GM12878 (cell line): ENCODE measurements around the gene INO80B. TPM values are rescaled to one million over a fixed set of nuclear protein-coding genes. Genes with fewer than 3 reads are reported as not detected.

Experiments used
- ATAC-seq: fragments of 200-7000 bp; cut with Tn5 transposase; 3 replicates; pipeline ENCODE4 v1.9.1; 2020; ENCODE audit warnings: mild to moderate bottlenecking, moderate library complexity
- BruUV-seq: library from RNA; stranded (reverse); fragments of 400-500 nt; replicated peaks from 2 replicates; lab custom pipeline; 2021; lab: Mats Ljungman, UMichigan
- CTCF ChIA-PET: fragments of 300-600 bp; sonication (Branson Sonifier 250); formaldehyde crosslinking; extraction: SDS; loops from one replicate; lab custom pipeline; 2021; ENCODE audit warnings: inconsistent platforms; lab: Yijun Ruan, JAX
- POLR2A ChIA-PET: fragments of 350-600 bp; formaldehyde crosslinking; extraction: SDS; loops from one replicate; lab custom pipeline; 2021; ENCODE audit warnings: inconsistent platforms; lab: Charles Lee
- RAD21 ChIA-PET: fragments of 300-600 bp; sonication (Branson Sonifier 250); formaldehyde crosslinking; loops from one replicate; lab custom pipeline; 2023; ENCODE audit warnings: antibody characterized with exemption; ENCODE audit not compliant: unreplicated experiment; lab: Charles Lee
- SMC1A ChIA-PET: fragments of 300-600 bp; sonication (Branson Sonifier 250); formaldehyde crosslinking; loops from one replicate; lab custom pipeline; 2023; ENCODE audit not compliant: unreplicated experiment, uncharacterized antibody; lab: Charles Lee
- DNase-seq: peaks from one replicate; pipeline ENCODE4 v3.0.0-alpha.2; 2011; ENCODE audit warnings: low read depth, low spot score
- FAIRE-seq: peaks from 3 replicates; lab custom pipeline; 2011; peaks lifted over from hg19 to GRCh38; lab: Jason Lieb, UNC
- H2AFZ ChIP-seq: 2 replicates; pipeline ENCODE4 v1.6.0; 2011; ENCODE audit warnings: low read depth, low read length, control low read depth; ENCODE audit not compliant: control insufficient read depth
- H3K27ac ChIP-seq: 2 replicates; pipeline ENCODE4 v1.5.1; 2011; ENCODE audit warnings: control low read depth; ENCODE audit not compliant: control insufficient read depth, insufficient read depth
- H3K27me3 ChIP-seq, 2 experiments: replicated peaks in 1 of 2; 2 replicates each; pipeline versions ENCODE4 v1.6.0 to v1.6.1; 2011; ENCODE audit warnings: low read length in 1 of 2; ENCODE audit not compliant: control insufficient read depth in 2 of 2, insufficient read depth in 2 of 2
- H3K36me3 ChIP-seq, 2 experiments: 2 replicates each; pipeline ENCODE4 v1.5.1; 2011; ENCODE audit warnings: low read length in 1 of 2; ENCODE audit not compliant: control insufficient read depth in 2 of 2, insufficient read depth in 2 of 2
- H3K4me1 ChIP-seq: 2 replicates; pipeline ENCODE4 v1.6.1; 2011; ENCODE audit warnings: mild to moderate bottlenecking, low read length, moderate library complexity, mixed read lengths; ENCODE audit not compliant: control insufficient read depth, insufficient read depth
- H3K4me2 ChIP-seq: 2 replicates; pipeline ENCODE4 v1.6.0; 2011; ENCODE audit warnings: control low read depth; ENCODE audit not compliant: control insufficient read depth, insufficient read depth
- H3K4me3 ChIP-seq: fragments of 200-600 bp; sonication (generic); 2 replicates; pipeline ENCODE4 v1.5.1; 2016
- H3K79me2 ChIP-seq: 2 replicates; pipeline ENCODE4 v1.6.0; 2011; ENCODE audit warnings: low read length; ENCODE audit not compliant: control insufficient read depth, insufficient read depth
- H3K9ac ChIP-seq: 2 replicates; pipeline ENCODE4 v1.8.0; 2011; ENCODE audit warnings: low read length, control low read depth, mixed read lengths; ENCODE audit not compliant: control insufficient read depth, insufficient read depth
- H3K9me3 ChIP-seq: replicated peaks from 3 replicates; pipeline ENCODE4 v1.5.1; 2011; ENCODE audit warnings: mild to moderate bottlenecking, low read length; ENCODE audit not compliant: control insufficient read depth, insufficient read depth
- H4K20me1 ChIP-seq: 2 replicates; pipeline ENCODE4 v1.6.0; 2011; ENCODE audit not compliant: control insufficient read depth, insufficient read depth
- GATAD2B ChIP-seq: fragments of 450-650 bp; conservative IDR thresholded peaks from 2 replicates; pipeline ENCODE4 v1.6.1; 2017; ENCODE audit warnings: low read depth, mild to moderate bottlenecking, moderate library complexity
- ZNF274 ChIP-seq: IDR thresholded peaks from one replicate; pipeline ENCODE4 v1.8.0; 2011; ENCODE audit not compliant: insufficient read length, insufficient read depth
- WGBS: methylation state at CpG from one replicate; pipeline ENCODE4 v1.1.6; 2016; ENCODE audit warnings: low lambda C conversion rate; ENCODE audit not compliant: insufficient replicate concordance, insufficient coverage; ENCODE audit errors: missing lambda C conversion rate; 5-methylcytosine and 5-hydroxymethylcytosine counted together
- in situ Hi-C: fragments of 300-500 bp; cut with MboI; formaldehyde crosslinking; loops from 9 replicates; pipeline ENCODE4 v1.14.3; 2018; ENCODE audit warnings: mixed read lengths
- intact Hi-C: fragments of 100-400 bp; cut with micrococcal nuclease; formaldehyde crosslinking; loops from one replicate; pipeline ENCODE4 v1.14.2; 2022; ENCODE audit not compliant: unreplicated experiment
- polyA plus RNA-seq, 11 experiments: library from polyadenylated mRNA; depleted of rRNA in 4 of 11; unstranded in 6 of 11; stranded (reverse) in 5 of 11; fragments of >200 nt; fragmentation: Nextera tagmentation in 4 of 11; fragmentation: Illumina TruSeq in 1 of 11; extraction: Ambion mirVana in 4 of 11; extraction: Trizol in 1 of 11; gene quantifications; 1 replicate in 1 of 11; 2 replicates in 10 of 11; pipeline versions ENCODE4 v1.2.1 to v1.2.3, GENCODE V29; 2011 to 2016; ENCODE audit warnings: inconsistent platforms in 2 of 11, missing spikeins in 2 of 11, low read depth in 1 of 11
- total RNA-seq, 4 experiments: library from RNA; depleted of rRNA in 3 of 4; stranded (reverse); fragments of >200 nt in 3 of 4; fragmentation: Illumina TruSeq in 1 of 4; extraction: Trizol in 1 of 4; gene quantifications; 2 replicates each; pipeline versions ENCODE4 v1.2.1 to v1.2.3, GENCODE V29; 2013 to 2021

INO80B gene
- total and polyA plus RNA-seq, 10 of the 15 experiments (the other 5 are each of a cell fraction or from before 2014, with no cell fraction given), result 1.3 to 26.7 (median 11.1) TPM

- ATAC-seq (no peak), DNase-seq (no peak), FAIRE-seq (no peak)
- Histone ChIP-seq H3K4me1 (no peaks in the 10 kb centered on the region), H3K9me3 (no peaks in the 10 kb centered on the region), H3K4me2 (no peak overlapping the region), H2AFZ (no peak overlapping the region), H3K4me3 (no peak overlapping the region), H3K79me2 (no peaks in the 10 kb centered on the region), H3K9ac (no peak overlapping the region), H4K20me1 (no peaks in the 10 kb centered on the region), H3K27ac (no peak overlapping the region), H3K36me3 (peaks cover 12 to 13% of the 10 kb centered on the region in 2 experiments), H3K27me3 (no peaks in the 10 kb centered on the region)
- RAD21 ChIA-PET, result no interaction called here
- CTCF ChIA-PET, result interaction anchor here (0.9 to 19.4 kb wide), 2 partner anchors 42 to 98 kb away, joined by 5 to 280 read pairs; no protein-coding TSS in a partner anchor
- TF ChIP-seq GATAD2B, result no peak
- SMC1A ChIA-PET, result interaction anchor here (1.0 to 1.9 kb wide), 3 partner anchors 13 to 97 kb away, joined by 4 to 5 read pairs (median 4); partner anchors contain the start of genes AUP1 and HTRA2
- in situ Hi-C loops, result loop anchor here (10.0 kb wide), 1 partner anchor 95 kb away; no protein-coding TSS in a partner anchor
- intact Hi-C loops, result no loop called here
- 96% methylated on average over 8 of the region's 9 CpGs for WGBS
- BruUV-seq, result no TSS peak
- POLR2A ChIA-PET, result interaction anchor here (1.0 kb wide), 1 partner anchor 21 kb away, joined by 3 read pairs; no protein-coding TSS in a partner anchor
These were observed 35.0 kb downstream of the INO80B start for GRCh38 chr2:74489906-74490305.

GRCh38 chr2:74491648-74492544, 37.0 kb downstream of the INO80B start:
- Histone ChIP-seq H3K27me3 (no peaks in the 10 kb centered on the region), H3K9ac (no peak overlapping the region), H3K4me1 (no peaks in the 10 kb centered on the region), H3K9me3 (no peaks in the 10 kb centered on the region), H4K20me1 (no peaks in the 10 kb centered on the region), H2AFZ (no peak overlapping the region), H3K27ac (no peak overlapping the region), H3K79me2 (no peaks in the 10 kb centered on the region), H3K36me3 (peaks cover 12 to 13% of the 10 kb centered on the region in 2 experiments)
- ChIA-PET SMC1A (no interaction called here), RAD21 (no interaction called here), CTCF (interaction anchor here (1.3 to 19.4 kb wide), 3 partner anchors 9 to 96 kb away, joined by 6 to 280 read pairs (median 10); partner anchors contain the start of genes CCDC142 and TTC31), POLR2A (no interaction called here)
- intact Hi-C loops, result no loop called here
- no peak for FAIRE-seq
- BruUV-seq, result no TSS peak
- WGBS, result 97% methylated on average over 12 of the region's 12 CpGs
- in situ Hi-C loops, result no loop called here
- ATAC-seq, result no peak
- no peak for TF ChIP-seq ZNF274
- TF ChIP-seq, all 136 proteins: peak for 0
- DNase-seq, result no peak
- no peak overlapping the region for H3K4me3 ChIP-seq
- no peak overlapping the region for H3K4me2 ChIP-seq
